Measurements from ENCODE around the gene PODXL2. TPM values are rescaled to one million over a fixed set of nuclear protein-coding genes. Genes with fewer than 3 reads are reported as not detected.

Gene PODXL2
- total RNA-seq, 2 donors from 2014 or later: 0.69 to 1.4 TPM

DNA sequence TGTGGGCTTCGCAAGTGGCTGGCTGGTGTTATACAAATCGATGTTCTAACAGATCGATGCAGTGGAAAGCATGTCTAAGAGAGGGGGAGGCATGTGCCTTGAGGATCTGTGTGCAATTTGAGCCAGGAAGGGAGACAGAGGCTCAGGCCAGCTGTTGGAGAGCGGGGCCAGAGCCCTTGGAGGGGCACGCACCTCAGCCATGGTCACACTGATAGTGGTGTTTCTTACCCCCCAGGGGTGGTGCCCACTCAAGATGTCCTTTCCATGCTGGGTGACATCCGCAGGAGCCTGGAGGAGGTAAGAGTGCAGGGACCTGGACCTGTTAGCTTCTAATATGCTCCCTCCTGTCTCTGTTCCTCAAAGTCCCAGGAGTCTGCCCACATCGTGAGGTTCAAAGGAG, 39.9 kb downstream of the PODXL2 start:
- H3K9me3 Mint-ChIP-seq: no peaks in the 10 kb centered on the region
- no peaks in the 10 kb centered on the region for H3K36me3 Mint-ChIP-seq (ENCODE audit: low read depth)
- H3K27ac Mint-ChIP-seq: no peak overlapping the region
- H3K4me1 Mint-ChIP-seq: peaks cover 4% of the 10 kb centered on the region
- no peak overlapping the region for H3K4me3 Mint-ChIP-seq
- H3K27me3 Mint-ChIP-seq: no peaks in the 10 kb centered on the region
- ATAC-seq (replicated peaks): no peak

DNA sequence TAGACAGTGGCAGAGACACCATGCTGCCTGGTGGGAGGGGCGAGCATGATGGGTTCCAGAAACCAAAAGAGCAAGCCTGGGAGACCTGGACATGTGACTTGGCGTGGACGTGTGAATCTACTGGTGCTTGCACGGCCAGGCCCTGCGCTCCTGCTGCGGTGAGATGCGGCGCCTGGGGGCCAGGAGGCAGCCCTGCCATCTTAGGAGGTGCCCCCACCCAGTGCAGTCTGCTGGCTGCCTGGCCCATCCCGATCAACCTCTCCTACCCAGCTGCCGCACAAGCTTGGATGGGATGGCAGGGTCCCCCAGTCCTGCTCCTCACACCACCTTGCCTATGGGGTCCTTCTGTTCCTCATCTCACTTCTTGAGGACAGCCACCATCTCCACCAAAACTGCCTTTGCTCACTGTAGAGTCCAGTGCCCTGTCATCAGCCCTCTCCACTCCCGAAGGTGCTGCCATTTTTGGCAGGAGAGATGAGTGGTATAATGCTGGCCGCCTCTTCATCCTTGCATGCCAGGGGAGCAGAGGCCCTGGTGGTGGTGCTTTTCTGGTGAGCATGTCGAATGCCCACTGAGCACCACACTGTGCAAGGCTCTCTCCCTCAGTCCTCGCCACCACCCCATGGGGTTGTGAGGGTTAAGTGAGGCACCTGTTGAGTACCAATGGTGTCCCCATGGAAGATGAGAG, 40.7 kb downstream of the PODXL2 start:
- Mint-ChIP-seq H3K4me3 (no peak overlapping the region), H3K36me3 (ENCODE audit: low read depth) (no peaks in the 10 kb centered on the region), H3K27ac (no peak overlapping the region), H3K27me3 (no peaks in the 10 kb centered on the region), H3K4me1 (peaks cover 12% of the 10 kb centered on the region), H3K9me3 (no peaks in the 10 kb centered on the region)
- no peak for ATAC-seq (replicated peaks)

DNA sequence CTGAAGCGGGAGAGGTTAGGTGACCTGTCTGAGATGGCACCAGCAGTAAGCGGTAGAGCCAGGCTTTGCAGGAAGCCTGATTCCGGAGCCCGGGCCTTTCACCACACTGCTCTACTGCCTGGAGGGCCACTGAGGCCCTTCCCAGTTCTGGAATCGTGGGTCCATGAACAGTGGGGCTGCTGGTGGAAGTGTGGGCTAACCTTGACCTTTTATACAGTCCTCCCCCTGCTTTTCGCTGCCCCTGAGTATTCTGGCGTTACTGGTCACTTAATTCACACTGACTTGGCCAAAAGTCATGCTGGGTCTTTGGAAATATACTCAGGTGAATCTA, 41.2 kb downstream of the PODXL2 start:
- Mint-ChIP-seq H3K4me3 (no peak overlapping the region), H3K36me3 (ENCODE audit: low read depth) (no peaks in the 10 kb centered on the region), H3K9me3 (no peaks in the 10 kb centered on the region), H3K27ac (no peak overlapping the region), H3K27me3 (no peaks in the 10 kb centered on the region), H3K4me1 (peaks cover 15% of the 10 kb centered on the region)
- ATAC-seq (replicated peaks): no peak

DNA sequence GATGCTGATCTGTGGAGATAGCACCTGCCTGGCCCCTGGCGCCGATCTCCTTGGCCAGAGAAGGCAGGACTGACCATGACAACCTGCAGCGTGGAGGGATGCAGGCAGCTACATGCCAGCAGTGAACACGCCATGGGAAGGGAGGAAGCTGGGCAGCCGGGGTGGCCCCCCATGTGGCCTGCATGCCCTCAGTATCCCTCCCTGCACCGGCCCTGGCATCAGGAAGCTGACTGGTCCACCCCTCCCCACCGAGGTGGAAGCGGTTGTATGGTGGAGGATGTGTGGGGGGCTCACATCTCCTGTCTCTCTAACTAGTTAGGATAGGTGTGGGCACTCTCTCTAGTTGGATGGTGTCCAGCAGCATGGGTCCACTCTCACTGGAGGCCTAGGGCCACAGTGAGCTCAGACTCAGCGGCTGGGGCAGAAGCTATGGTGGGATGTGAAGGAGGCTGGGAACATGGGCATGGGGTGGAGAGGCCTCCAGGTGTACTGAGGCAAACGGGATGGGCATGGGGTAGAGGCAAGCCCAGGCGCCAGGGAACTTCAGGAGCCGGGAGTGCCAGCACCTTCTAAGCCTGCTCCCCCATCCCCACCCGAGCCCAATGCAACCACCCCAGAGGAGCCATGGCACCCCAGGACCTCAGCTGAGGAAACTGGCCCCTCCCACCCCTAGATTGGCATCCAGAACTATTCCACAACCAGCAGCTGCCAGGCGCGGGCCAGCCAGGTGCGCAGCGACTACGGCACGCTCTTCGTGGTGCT, 42.0 kb downstream of the PODXL2 start:
- no peaks in the 10 kb centered on the region for H3K9me3 Mint-ChIP-seq
- peaks cover 19% of the 10 kb centered on the region for H3K4me1 Mint-ChIP-seq
- H3K4me3 Mint-ChIP-seq: peak overlapping the region; percentile 89
- H3K27ac Mint-ChIP-seq: peak overlapping the region; percentile 97
- ATAC-seq (replicated peaks): no peak
- no peaks in the 10 kb centered on the region for H3K27me3 Mint-ChIP-seq
- no peaks in the 10 kb centered on the region for H3K36me3 Mint-ChIP-seq (ENCODE audit: low read depth)

DNA sequence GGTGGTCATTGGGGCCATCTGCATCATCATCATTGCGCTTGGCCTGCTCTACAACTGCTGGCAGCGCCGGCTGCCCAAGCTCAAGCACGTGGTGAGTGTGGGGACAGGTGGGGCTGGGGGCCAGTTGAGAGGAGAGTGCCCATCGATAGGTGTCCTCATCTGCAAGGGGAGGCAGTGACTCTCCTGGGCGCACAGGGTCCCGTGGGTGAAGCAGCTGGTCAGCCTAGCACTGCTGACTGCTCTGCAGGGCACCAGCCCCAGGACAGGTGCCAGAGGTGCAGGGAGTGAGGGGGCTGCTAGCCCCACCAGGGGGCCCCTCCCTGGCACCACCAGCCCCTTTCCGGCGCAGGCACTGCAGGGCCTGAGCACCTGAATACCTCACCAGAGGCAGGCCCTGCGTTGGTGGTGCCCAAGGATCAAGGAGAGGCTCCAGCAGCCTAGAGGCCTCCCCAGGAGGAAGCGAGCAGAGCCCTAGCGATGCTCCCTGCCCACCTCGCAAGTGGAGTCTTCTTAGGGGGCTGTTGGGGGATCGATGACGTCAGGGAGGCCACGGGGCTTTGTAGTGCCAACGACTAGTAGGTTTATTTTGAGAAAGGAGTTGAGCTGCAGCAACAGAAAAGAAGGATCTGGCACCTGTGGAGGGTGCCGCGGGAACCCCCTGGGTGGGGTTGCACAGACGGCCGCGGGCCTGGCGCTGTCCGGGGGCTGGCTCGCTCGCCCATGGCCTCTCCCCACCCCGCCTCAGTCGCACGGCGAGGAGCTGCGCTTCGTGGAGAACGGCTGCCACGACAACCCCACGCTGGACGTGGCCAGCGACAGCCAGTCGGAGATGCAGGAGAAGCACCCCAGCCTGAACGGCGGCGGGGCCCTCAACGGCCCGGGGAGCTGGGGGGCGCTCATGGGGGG, 42.8 kb downstream of the PODXL2 start:
- Mint-ChIP-seq H3K36me3 (ENCODE audit: low read depth) (no peaks in the 10 kb centered on the region), H3K27me3 (no peaks in the 10 kb centered on the region), H3K4me1 (peaks cover 23% of the 10 kb centered on the region), H3K27ac (peak overlapping the region; percentile 97), H3K9me3 (no peaks in the 10 kb centered on the region), H3K4me3 (peak overlapping the region; percentile 89)
- ATAC-seq (replicated peaks): peak; percentile 11

DNA sequence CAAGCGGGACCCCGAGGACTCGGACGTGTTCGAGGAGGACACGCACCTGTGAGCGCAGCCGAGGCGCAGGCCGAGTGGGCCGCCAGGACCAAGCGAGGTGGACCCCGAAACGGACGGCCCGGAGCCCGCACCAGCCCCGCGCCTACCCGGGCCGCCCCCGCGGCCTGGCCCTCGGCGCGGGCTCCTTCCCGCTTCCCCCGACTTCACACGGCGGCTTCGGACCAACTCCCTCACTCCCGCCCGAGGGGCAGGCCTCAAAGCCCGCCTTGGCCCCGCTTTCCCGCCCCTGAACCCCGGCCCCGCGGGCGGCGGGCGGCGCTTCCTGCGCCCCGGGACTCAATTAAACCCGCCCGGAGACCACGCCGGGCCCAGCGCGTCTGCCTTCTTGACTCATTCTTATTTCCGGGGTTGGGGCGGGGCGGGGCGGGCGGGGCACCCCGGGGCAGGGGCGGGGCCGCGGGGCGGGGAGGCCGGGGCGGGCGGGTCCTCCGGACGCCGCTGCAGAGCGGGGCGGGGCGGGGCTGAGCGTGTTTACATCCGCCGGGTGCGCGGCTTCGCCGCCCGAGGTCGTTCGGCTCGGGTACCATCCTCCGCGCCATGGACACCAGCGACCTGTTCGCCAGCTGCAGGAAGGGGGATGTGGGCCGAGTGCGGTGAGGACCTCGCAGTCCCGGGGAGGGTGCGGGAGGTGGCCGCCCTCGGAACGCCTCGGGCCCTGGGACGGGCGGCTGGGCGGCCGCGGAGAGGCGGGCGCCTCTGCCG, 43.6 kb downstream of the PODXL2 start, which contains the start of gene ABTB1:
ABTB1 (plus strand) TSS at position 524 of the 762 bp plus-strand sequence; CDS start at position 598, 74 bp downstream.
- peak; percentile 94 for ATAC-seq (replicated peaks)
- H3K27me3 Mint-ChIP-seq: no peaks in the 10 kb centered on the region
- peaks cover 3% of the 10 kb centered on the region for H3K36me3 Mint-ChIP-seq (ENCODE audit: low read depth)
- peak within 1 kb of the TSS; percentile 89 for H3K4me3 Mint-ChIP-seq
- peaks cover 23% of the 10 kb centered on the region for H3K4me1 Mint-ChIP-seq
- peak within 1 kb of the TSS; percentile 97 for H3K27ac Mint-ChIP-seq
- no peaks in the 10 kb centered on the region for H3K9me3 Mint-ChIP-seq

DNA sequence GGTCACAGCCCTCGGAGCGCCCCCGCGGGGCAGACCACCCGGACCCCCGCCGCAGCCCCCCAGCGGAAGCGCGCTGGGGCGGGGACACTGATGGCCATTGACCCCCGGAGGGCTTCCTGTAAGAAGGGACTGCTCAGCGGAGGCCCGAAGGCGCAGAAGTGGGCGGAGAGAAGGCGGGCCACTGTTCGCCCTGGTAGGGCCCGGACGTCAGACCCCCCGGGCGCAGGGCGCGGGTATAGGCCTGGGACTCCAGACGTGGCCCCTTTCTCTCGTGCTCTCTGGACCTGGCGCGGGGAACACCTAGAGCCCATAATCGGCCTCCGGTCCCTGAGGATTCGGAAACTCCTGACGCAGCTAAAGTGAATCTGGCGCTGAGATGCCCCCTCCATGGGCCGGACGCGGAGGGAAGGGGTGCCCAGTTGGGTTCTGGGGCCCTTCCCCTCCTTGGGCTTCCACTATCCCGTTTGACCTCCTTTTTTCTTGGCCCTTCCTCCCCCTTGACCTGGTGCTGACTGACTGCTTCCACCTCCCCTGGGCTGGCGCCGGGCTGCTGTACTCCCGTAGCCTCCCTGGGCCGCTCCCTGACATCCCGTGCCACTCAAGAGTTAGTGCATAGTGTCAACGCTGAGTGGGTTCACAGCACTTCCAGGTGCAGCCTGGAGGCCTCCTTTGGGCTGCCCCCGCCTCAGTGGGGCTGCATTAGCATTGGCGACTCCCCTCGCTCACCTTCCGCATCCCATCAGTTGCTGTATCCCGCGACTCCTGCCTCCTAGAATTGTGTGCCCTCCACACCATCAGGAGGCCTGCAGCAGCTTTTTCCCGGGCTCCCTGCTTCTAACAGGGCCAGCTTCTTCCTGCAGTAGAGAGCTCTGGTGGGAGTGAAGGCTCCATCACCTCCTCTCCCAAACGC, 44.5 kb downstream of the PODXL2 start:
- Mint-ChIP-seq H3K4me1 (peaks cover 23% of the 10 kb centered on the region), H3K36me3 (ENCODE audit: low read depth) (peaks cover 7% of the 10 kb centered on the region), H3K27ac (peak overlapping the region; percentile 75), H3K9me3 (no peaks in the 10 kb centered on the region), H3K4me3 (peak overlapping the region; percentile 89), H3K27me3 (no peaks in the 10 kb centered on the region)
- ATAC-seq (replicated peaks): peak; percentile 62

DNA sequence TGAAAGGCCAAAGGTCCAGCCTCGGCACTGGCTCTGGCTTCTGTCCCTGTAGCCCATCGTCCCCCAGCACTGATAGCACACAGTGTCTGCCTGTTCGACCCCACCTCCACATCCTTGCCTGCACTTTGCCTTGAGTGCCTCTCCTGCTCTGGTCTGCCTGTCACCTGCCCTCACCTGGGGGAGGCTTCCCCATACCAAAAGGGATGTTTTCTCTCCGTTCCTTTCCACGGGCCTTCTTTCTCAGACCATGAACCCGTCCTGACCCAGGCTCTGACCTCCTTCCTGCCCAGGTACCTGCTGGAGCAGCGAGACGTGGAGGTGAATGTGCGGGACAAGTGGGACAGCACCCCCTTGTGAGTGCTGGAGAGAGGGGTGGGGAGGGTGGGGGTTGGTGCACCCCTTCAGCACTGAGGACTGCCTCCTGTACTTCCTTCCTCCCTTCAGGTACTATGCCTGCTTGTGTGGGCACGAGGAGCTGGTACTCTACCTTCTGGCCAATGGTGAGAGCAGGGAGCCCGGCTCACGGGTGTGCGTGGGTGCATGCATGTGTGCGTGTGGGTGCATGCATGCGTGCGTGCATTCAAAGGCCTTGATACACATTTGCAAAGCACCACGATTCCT, 45.2 kb downstream of the PODXL2 start:
- H3K27me3 Mint-ChIP-seq: no peaks in the 10 kb centered on the region
- peaks cover 7% of the 10 kb centered on the region for H3K36me3 Mint-ChIP-seq (ENCODE audit: low read depth)
- H3K9me3 Mint-ChIP-seq: no peaks in the 10 kb centered on the region
- ATAC-seq (replicated peaks): no peak
- H3K4me1 Mint-ChIP-seq: peaks cover 23% of the 10 kb centered on the region
- H3K27ac Mint-ChIP-seq: peak overlapping the region; percentile 75
- peak overlapping the region; percentile 89 for H3K4me3 Mint-ChIP-seq

DNA sequence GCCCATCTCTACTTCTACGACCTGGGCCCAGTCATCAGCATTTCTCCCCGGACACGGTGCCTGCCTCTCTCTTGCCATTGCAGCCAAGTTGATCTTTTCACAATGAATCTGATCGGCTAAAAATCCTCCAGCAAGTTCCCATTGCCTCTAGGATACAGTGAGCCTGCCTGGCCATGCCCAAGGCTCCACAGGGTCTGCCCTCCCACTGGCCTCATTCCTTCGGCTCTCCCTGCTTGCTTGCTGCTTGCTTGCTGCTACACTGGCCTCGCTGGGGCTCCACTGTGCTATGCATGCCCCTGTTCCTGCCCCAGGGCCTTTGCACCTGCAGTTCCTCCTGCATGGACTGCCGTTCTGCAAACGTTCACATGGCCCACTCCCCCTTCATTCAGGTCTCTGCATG, 45.8 kb downstream of the PODXL2 start:
- Mint-ChIP-seq H3K27ac (peak overlapping the region; percentile 18), H3K27me3 (no peaks in the 10 kb centered on the region), H3K4me1 (peaks cover 23% of the 10 kb centered on the region), H3K36me3 (ENCODE audit: low read depth) (peaks cover 7% of the 10 kb centered on the region), H3K4me3 (peak overlapping the region; percentile 89), H3K9me3 (no peaks in the 10 kb centered on the region)
- no peak for ATAC-seq (replicated peaks)

DNA sequence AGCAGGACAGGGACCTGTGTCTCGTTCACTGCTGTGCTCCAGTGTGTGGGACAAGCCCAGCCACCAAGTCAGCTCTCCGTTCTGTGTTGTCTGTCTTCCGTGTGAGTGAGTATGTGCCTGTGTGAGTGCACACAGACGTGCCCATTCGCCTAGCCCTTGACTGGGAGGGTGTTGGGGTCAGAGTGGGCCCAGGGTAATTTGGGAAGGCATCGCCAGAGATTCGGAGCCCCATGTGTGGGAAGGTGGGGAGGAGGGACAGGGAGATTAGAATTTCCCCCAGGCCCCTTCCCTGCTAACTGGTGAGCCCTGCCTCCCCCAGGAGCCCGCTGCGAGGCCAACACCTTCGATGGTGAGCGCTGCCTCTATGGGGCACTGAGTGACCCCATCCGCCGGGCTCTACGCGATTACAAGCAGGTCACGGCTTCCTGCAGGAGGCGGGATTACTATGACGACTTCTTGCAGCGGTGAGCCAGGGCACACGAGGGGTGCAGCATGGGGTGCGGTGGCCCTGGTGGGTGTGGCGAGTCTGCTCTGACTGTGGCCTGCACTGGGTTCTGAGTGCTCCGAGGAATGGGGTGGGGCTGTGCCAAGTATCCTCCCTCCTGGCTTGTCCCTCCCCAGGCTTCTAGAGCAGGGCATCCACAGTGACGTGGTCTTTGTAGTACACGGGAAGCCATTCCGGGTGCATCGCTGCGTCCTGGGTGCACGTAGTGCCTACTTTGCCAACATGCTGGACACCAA, 46.8 kb downstream of the PODXL2 start:
- H3K36me3 Mint-ChIP-seq (ENCODE audit: low read depth): peaks cover 7% of the 10 kb centered on the region
- peak overlapping the region; percentile 62 for H3K27ac Mint-ChIP-seq
- H3K4me3 Mint-ChIP-seq: no peak overlapping the region
- H3K27me3 Mint-ChIP-seq: no peaks in the 10 kb centered on the region
- H3K4me1 Mint-ChIP-seq: peaks cover 23% of the 10 kb centered on the region
- no peaks in the 10 kb centered on the region for H3K9me3 Mint-ChIP-seq
- no peak for ATAC-seq (replicated peaks)

DNA sequence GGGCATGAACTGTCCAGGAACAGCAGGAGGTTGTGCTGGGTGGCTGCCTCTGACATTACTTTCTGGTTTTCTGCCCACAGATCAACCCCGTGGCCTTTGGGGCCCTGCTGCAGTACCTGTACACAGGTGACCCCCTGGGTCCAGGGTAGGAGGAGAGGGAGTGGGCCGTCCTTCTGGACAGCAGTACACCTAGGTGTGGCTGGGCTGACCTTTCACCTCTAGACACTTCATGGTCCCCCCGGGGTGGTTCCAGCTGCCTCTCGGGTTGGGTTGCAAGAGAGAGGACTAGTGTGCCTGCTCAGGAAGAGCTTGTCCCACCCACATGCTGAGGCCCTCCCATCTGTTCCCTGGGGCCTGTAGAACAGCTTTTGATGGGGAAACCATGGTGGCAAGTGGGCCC, 47.5 kb downstream of the PODXL2 start:
- no peak for ATAC-seq (replicated peaks)
- Mint-ChIP-seq H3K27me3 (no peaks in the 10 kb centered on the region), H3K4me3 (no peak overlapping the region), H3K4me1 (peaks cover 23% of the 10 kb centered on the region), H3K9me3 (no peaks in the 10 kb centered on the region), H3K27ac (peak overlapping the region; percentile 62), H3K36me3 (ENCODE audit: low read depth) (peaks cover 7% of the 10 kb centered on the region)

DNA sequence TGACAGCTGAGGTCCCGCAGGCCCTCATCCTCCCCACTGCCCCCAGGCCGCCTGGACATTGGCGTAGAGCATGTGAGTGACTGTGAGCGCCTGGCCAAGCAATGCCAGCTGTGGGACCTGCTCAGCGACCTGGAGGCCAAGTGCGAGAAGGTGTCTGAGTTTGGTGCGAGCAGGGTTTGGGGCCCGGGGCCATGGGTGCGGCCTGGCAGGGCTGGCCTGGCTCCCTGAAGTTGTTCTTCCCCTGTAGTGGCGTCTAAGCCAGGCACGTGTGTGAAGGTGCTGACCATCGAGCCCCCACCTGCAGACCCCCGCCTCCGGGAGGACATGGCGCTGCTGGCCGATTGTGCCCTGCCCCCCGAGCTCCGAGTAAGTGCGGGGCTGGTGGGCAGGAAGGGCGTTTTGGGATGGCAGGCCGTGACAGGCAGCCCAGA, 48.0 kb downstream of the PODXL2 start:
- H3K27ac Mint-ChIP-seq: no peak overlapping the region
- no peak for ATAC-seq (replicated peaks)
- no peaks in the 10 kb centered on the region for H3K27me3 Mint-ChIP-seq
- H3K4me1 Mint-ChIP-seq: peaks cover 23% of the 10 kb centered on the region
- H3K4me3 Mint-ChIP-seq: no peak overlapping the region
- peaks cover 7% of the 10 kb centered on the region for H3K36me3 Mint-ChIP-seq (ENCODE audit: low read depth)
- no peaks in the 10 kb centered on the region for H3K9me3 Mint-ChIP-seq
